ENCODE measurements around the gene NXN.

GRCh38 chr17:788551-788950, 191.0 kb downstream of the NXN start:
- no peak for TF ChIP-seq ZNF274 (IDR thresholded peaks at IDR 0.05; ENCODE audit: low read depth, low read length)
- no peak for TF ChIP-seq YY1 (IDR thresholded peaks at IDR 0.05; ENCODE audit: insufficient read depth, insufficient read length)
- no peak for TF ChIP-seq SUZ12 (IDR thresholded peaks at IDR 0.05; ENCODE audit: extremely low read depth, insufficient read depth, insufficient read length)

All from NT2/D1 (cell line).